GM12872 (cell line): ENCODE measurements around the gene USP44.

Experiments used
- CTCF ChIP-seq: IDR thresholded peaks from 3 replicates; pipeline ENCODE4 v1.5.1; 2011; ENCODE audit warnings: low read depth, mild to moderate bottlenecking, low read length, moderate library complexity; ENCODE audit not compliant: insufficient read depth

The USP44 gene

GRCh38 chr12:95470300-95470699 is 81.0 kb downstream of the USP44 start:
- TF ChIP-seq CTCF = no peak
